Right lobe of liver (tissue), 6 donors: ENCODE data around the gene POLR1C. TPM values are rescaled to one million over a fixed set of nuclear protein-coding genes. Genes with fewer than 3 reads are reported as not detected.

Experiments used
- ATAC-seq, 4 donors: fragments of 200-7000 bp; cut with Tn5 transposase; one replicate each; pipeline ENCODE4 v1.9.1; 2020; ENCODE audit warnings: mild to moderate bottlenecking in 4 of 4, moderate library complexity in 4 of 4
- DNase-seq, 3 donors: peaks; one replicate each; pipeline ENCODE4 v3.0.0-alpha.2; 2020
- H3K27ac ChIP-seq, 3 donors: fragments of 200-600 bp; one replicate each; pipeline ENCODE4 v1.8.0; 2022
- H3K27me3 ChIP-seq, 2 donors: fragments of 200-600 bp; one replicate each; pipeline ENCODE4 v1.8.0; 2022
- H3K36me3 ChIP-seq, 4 donors: fragments of 200-600 bp; sonication (generic) in 1 of 4; one replicate each; pipeline versions ENCODE4 v1.5.1 to v1.8.0; 2017 to 2022; ENCODE audit warnings: control low read depth in 1 of 4
- H3K4me1 ChIP-seq, 4 donors: fragments of 200-600 bp; sonication (generic) in 1 of 4; one replicate each; pipeline versions ENCODE4 v1.5.1 to v1.8.0; 2017 to 2022; ENCODE audit warnings: control low read depth in 1 of 4
- H3K4me3 ChIP-seq, 3 donors: fragments of 200-600 bp; one replicate each; pipeline ENCODE4 v1.8.0; 2022
- H3K9me3 ChIP-seq, 4 donors: fragments of 200-600 bp; sonication (generic) in 1 of 4; one replicate each; pipeline versions ENCODE4 v1.5.1 to v1.8.0; 2017 to 2022; ENCODE audit warnings: control low read depth in 1 of 4
- POLR2A ChIP-seq: fragments of 450-650 bp; IDR thresholded peaks from one replicate; pipeline ENCODE4 v1.6.1; 2017; ENCODE audit warnings: antibody characterized with exemption, mild to moderate bottlenecking
- WGBS: methylation state at CpG from one replicate; pipeline ENCODE4 v1.1.6; 2018; ENCODE audit warnings: low coverage, low lambda C conversion rate; ENCODE audit not compliant: insufficient coverage; ENCODE audit errors: missing lambda C conversion rate; 5-methylcytosine and 5-hydroxymethylcytosine counted together
- intact Hi-C, 2 donors: fragments of 100-400 bp; cut with DNase I; formaldehyde crosslinking; loops; one replicate each; pipeline versions ENCODE4 v1.11.2 to v1.14.1; 2022
- total RNA-seq, 6 experiments: library from RNA; depleted of rRNA in 2 of 6; stranded (reverse); fragments of >200 nt in 2 of 6; fragmentation: NEBNext Ultra II Directional in 3 of 6; extraction: Animal tissue kit (Norgen Biotek cat#: 25700) in 3 of 6; gene quantifications; one replicate each; pipeline versions ENCODE4 v1.1.0 to v1.2.4, GENCODE V29; 2016 to 2023
- TF ChIP-seq, protein P1 (sequence below), 4 donors: fragments of 200-600 bp in 3 of 4; fragments of 450-650 bp in 1 of 4; IDR thresholded peaks; one replicate each; pipeline versions ENCODE4 v1.5.1 to v1.8.0; 2016 to 2022; ENCODE audit warnings: antibody characterized with exemption in 4 of 4, mild to moderate bottlenecking in 2 of 4
- donor health status: DM: no; HTN: yes; CAD: no.
- donor health status: DM: no; HTN: no; CAD: no.
- donor health status: DM: no; HTN: no; CAD: no.
- donor health status: DM: no; HTN: yes; CAD: no.
- donor health status: DM: no; HTN: yes; CAD: no.

The POLR1C gene
- total RNA-seq, 6 experiments from 2014 or later = 12.2 to 17.7 (median 14.1) TPM

DNA sequence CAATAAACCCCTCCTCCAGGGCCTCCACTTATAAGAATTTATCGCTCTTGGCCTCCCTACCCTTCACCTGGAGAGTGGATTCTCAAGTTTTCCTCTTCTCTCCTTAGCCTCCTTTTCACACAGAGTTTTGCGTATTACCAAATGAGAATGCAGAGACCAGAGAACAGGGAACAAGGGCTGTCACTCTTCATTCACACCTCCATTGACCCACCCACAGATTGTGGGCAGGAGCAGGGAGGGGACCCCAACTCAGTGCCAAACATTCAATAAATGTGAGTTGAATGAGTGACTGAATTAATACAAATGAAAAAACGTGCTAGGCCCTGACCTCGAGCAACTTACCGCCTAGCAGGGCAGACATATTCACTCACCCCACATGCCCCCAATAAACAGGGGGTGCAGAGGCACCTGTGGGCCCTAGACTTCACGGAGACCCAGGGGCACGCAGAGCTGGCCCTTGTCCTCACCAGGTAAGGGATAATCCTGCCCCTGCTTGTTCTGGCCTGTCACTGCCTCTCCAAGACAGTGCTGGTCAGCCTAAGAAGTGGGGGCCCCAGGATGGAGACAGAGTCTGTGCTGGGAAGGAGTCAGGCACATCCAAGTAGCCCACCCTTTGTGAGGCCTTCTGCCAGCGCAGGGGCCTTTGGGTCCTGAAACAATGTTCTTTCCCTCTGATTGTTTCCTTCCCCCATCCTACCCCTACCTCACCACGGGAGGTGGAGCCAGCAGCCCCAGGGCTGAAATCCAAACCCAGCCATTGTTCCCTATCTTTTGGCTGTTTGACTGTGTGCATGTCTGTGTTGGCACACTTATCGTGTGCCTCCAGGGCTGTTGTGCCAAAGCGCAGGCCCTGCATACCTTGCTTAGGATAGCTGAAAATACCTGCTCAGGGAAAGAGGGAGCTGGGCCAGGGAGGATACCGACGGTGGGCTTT is 47.9 kb upstream of the POLR1C start:
- ATAC-seq (no peak), DNase-seq (no peak)
- Histone ChIP-seq H3K27me3 (no peaks in the 10 kb centered on the region), H3K4me1 (no peaks in the 10 kb centered on the region), H3K36me3 (no peaks in the 10 kb centered on the region), H3K27ac (no peak overlapping the region), H3K9me3 (no peaks in the 10 kb centered on the region), H3K4me3 (no peak overlapping the region)
- TF ChIP-seq POLR2A = no peak
- TF ChIP-seq, protein P1, sequence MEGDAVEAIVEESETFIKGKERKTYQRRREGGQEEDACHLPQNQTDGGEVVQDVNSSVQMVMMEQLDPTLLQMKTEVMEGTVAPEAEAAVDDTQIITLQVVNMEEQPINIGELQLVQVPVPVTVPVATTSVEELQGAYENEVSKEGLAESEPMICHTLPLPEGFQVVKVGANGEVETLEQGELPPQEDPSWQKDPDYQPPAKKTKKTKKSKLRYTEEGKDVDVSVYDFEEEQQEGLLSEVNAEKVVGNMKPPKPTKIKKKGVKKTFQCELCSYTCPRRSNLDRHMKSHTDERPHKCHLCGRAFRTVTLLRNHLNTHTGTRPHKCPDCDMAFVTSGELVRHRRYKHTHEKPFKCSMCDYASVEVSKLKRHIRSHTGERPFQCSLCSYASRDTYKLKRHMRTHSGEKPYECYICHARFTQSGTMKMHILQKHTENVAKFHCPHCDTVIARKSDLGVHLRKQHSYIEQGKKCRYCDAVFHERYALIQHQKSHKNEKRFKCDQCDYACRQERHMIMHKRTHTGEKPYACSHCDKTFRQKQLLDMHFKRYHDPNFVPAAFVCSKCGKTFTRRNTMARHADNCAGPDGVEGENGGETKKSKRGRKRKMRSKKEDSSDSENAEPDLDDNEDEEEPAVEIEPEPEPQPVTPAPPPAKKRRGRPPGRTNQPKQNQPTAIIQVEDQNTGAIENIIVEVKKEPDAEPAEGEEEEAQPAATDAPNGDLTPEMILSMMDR (IDR thresholded peaks at IDR 0.05) = no peak
- WGBS = 66% methylated on average over 10 of the region's 13 CpGs
- intact Hi-C loops = no loop called here

DNA sequence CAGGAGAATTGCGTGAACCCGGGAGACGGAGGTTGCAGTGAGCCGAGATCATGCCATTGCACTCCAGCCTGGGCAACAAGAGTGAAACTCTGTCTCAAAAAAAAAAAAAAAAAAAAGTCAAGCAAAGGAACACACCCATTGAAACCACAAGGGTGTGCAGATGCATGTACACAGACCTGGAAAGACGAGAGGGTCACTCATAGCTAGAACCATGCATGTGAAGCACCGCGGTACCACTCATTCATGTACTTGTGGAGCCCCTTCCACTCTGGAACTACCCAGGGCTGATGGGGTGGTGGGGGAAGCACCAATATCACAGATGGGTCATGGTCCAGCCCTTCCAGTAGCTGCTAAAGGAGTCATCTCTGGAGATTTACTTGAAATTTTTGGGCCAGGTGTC is 46.9 kb upstream of the POLR1C start:
- DNase-seq (no peak), ATAC-seq (no peak)
- Histone ChIP-seq H3K4me1 (no peaks in the 10 kb centered on the region), H3K27me3 (no peaks in the 10 kb centered on the region), H3K27ac (no peak overlapping the region), H3K36me3 (no peaks in the 10 kb centered on the region), H3K4me3 (no peak overlapping the region), H3K9me3 (no peaks in the 10 kb centered on the region)
- intact Hi-C loops = no loop called here
- TF ChIP-seq, protein P1 (IDR thresholded peaks at IDR 0.05) = no peak
- TF ChIP-seq POLR2A = no peak
- 86% methylated on average over 4 of the region's 7 CpGs for WGBS

DNA sequence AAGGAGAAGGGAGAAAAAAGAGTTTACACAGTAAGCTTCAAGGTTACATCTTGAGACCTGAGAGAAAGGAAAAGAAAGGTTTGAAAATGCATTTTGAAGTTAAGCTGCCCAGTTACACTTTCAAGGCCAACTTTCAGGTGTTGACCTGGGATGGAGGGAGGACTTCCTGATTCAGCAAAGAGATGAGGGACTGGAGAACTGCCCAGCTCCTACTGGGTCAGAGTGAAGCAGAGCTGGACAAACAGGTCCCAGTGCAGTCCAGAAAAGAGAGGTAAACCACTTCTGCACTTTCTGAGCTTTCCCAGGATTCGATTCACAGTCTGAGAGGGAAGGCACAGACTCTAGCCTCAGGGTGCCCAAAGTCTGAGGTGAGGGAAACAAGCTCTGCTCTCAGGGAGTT is 45.5 kb upstream of the POLR1C start:
- intact Hi-C loops = no loop called here
- WGBS = no CpG with 5 or more reads among the region's 1 CpG
- Histone ChIP-seq H3K4me3 (no peak overlapping the region), H3K27ac (no peak overlapping the region), H3K4me1 (no peaks in the 10 kb centered on the region), H3K9me3 (no peaks in the 10 kb centered on the region), H3K36me3 (no peaks in the 10 kb centered on the region), H3K27me3 (no peaks in the 10 kb centered on the region)
- no peak for TF ChIP-seq POLR2A
- TF ChIP-seq, protein P1 (IDR thresholded peaks at IDR 0.05) = no peak
- DNase-seq (no peak), ATAC-seq (peak in 1 of 4 donors; percentile 39)

DNA sequence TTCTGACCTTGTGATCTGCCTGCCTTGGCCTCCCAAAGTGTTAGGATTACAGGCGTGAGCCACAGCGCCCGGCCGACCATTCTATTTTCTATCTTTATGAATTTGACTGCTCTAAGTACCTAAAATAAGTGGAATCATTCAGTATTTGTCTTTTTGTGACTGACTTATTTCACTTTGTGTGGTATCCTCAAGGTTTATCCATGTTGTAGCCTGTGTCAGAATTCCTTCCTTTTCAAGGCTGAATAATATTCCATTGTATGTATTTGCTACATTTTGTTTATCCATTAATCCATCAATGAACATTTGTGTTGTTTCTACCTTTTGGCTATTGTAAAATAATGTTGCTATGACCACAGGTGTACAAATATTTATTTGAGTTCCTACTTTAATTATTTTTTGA is 44.4 kb upstream of the POLR1C start:
- 90% methylated on average over 2 of the region's 4 CpGs for WGBS
- no peak for ATAC-seq
- intact Hi-C loops = no loop called here
- Histone ChIP-seq H3K27me3 (no peaks in the 10 kb centered on the region), H3K27ac (no peak overlapping the region), H3K4me3 (no peak overlapping the region), H3K4me1 (peaks cover 0 to 3% (median 0%) of the 10 kb centered on the region in 4 donors), H3K9me3 (no peaks in the 10 kb centered on the region), H3K36me3 (no peaks in the 10 kb centered on the region)
- TF ChIP-seq, protein P1 (IDR thresholded peaks at IDR 0.05) = no peak
- TF ChIP-seq POLR2A = no peak
- DNase-seq = no peak
